Panc1 (cell line): ENCODE data around the gene TIMM9. TPM values are rescaled to one million over a fixed set of nuclear protein-coding genes. Genes with fewer than 3 reads are reported as not detected.

Experiments used
- ATAC-seq: fragments of 200-7000 bp; cut with Tn5 transposase; 2 replicates; pipeline ENCODE4 v1.9.1; 2020; ENCODE audit warnings: mild to moderate bottlenecking, moderate library complexity
- BruUV-seq: library from RNA; stranded (reverse); fragments of 400-500 nt; replicated peaks from 2 replicates; lab custom pipeline; 2021; lab: Mats Ljungman, UMichigan
- CTCF ChIA-PET: fragments of 300-600 bp; sonication (Branson Sonifier 250); formaldehyde crosslinking; loops from one replicate; lab custom pipeline; 2022; ENCODE audit warnings: antibody characterized with exemption; lab: Charles Lee
- POLR2A ChIA-PET: fragments of 300-600 bp; sonication (Branson Sonifier 250); formaldehyde crosslinking; loops from one replicate; lab custom pipeline; 2022; ENCODE audit warnings: antibody characterized with exemption; lab: Charles Lee
- DNase-seq: peaks from one replicate; pipeline ENCODE4 v3.0.0-alpha.2; 2010; ENCODE audit warnings: low read depth, low spot score
- H3K27ac ChIP-seq: 2 replicates; pipeline ENCODE4 v1.5.1; 2011; ENCODE audit warnings: mild to moderate bottlenecking, low read length, inconsistent platforms
- H3K27me3 ChIP-seq: fragments of 200-500 bp; sonication (Bioruptor generic); 2 replicates; pipeline ENCODE4 v1.6.0; 2014; ENCODE audit warnings: low read length, inconsistent platforms; ENCODE audit not compliant: control insufficient read depth, insufficient read depth
- H3K36me3 ChIP-seq: fragments of 200-500 bp; sonication (Bioruptor generic); 2 replicates; pipeline ENCODE4 v1.5.1; 2014; ENCODE audit warnings: inconsistent platforms, mild to moderate bottlenecking, low read length, moderate library complexity; ENCODE audit not compliant: control insufficient read depth, insufficient read depth
- H3K4me1 ChIP-seq: 2 replicates; pipeline ENCODE4 v1.5.1; 2011; ENCODE audit warnings: inconsistent platforms, mild to moderate bottlenecking, low read length, moderate library complexity; ENCODE audit not compliant: control insufficient read depth, insufficient read depth
- H3K4me3 ChIP-seq, 2 experiments: 2 replicates each; pipeline ENCODE4 v1.5.1; 2011 to 2012; ENCODE audit warnings: low read depth in 2 of 2, low read length in 2 of 2, mild to moderate bottlenecking in 2 of 2, inconsistent platforms in 1 of 2, moderate library complexity in 1 of 2
- H3K9me3 ChIP-seq: fragments of 200-500 bp; sonication (Bioruptor generic); 2 replicates; pipeline ENCODE4 v1.5.1; 2014; ENCODE audit warnings: low read depth, mild to moderate bottlenecking, inconsistent platforms, low read length, moderate library complexity; ENCODE audit not compliant: control insufficient read depth, insufficient read depth
- CTCF ChIP-seq: fragments of 450-650 bp; IDR thresholded peaks from 2 replicates; pipeline ENCODE4 v1.5.1; 2017; ENCODE audit warnings: mild to moderate bottlenecking
- POLR2AphosphoS5 ChIP-seq: IDR thresholded peaks from 2 replicates; pipeline ENCODE4 v1.6.1; 2012; ENCODE audit warnings: mild to moderate bottlenecking, low read depth, low read length, moderate library complexity
- REST ChIP-seq, 2 experiments: IDR thresholded peaks; 2 replicates each; pipeline ENCODE4 v1.6.1; 2011 to 2012; ENCODE audit warnings: low read depth in 2 of 2, control low read depth in 1 of 2, low read length in 1 of 2, mild to moderate bottlenecking in 1 of 2, moderate library complexity in 1 of 2; ENCODE audit not compliant: insufficient read depth in 1 of 2
- SIN3A ChIP-seq: IDR thresholded peaks from 2 replicates; pipeline ENCODE4 v1.6.1; 2012; ENCODE audit warnings: low read depth, mild to moderate bottlenecking, low read length, moderate library complexity, borderline replicate concordance; ENCODE audit not compliant: insufficient read depth
- TCF7L2 ChIP-seq: IDR thresholded peaks from 2 replicates; pipeline ENCODE4 v1.6.1; 2011; ENCODE audit warnings: mild to moderate bottlenecking, low read depth, low read length, inconsistent platforms
- in situ Hi-C: cut with HindIII; loops from 2 replicates; pipeline ENCODE4 v1.10.0; 2016; ENCODE audit warnings: low sequenced_read_pairs, low pct_unique_long_range_greater_than_20kb
- intact Hi-C: fragments of 100-400 bp; cut with micrococcal nuclease; formaldehyde crosslinking; loops from one replicate; pipeline ENCODE4 v1.10.0; 2022; ENCODE audit not compliant: unreplicated experiment
- total RNA-seq: library from RNA; stranded (reverse); gene quantifications from one replicate; pipeline ENCODE4 v1.2.1, GENCODE V29; 2021; ENCODE audit not compliant: unreplicated experiment

Gene TIMM9
- total RNA-seq, 1 experiment from 2014 or later: 34.4 TPM

GRCh38 chr14:58469309-58469708 is 42.0 kb upstream of the TIMM9 start:
- ChIA-PET POLR2A (no interaction called here), CTCF (interaction anchor here (0.6 kb wide), 1 partner anchor 40 kb away, joined by 4 read pairs; no protein-coding TSS in a partner anchor)
- in situ Hi-C loops: no loop called here
- Histone ChIP-seq H3K27ac (no peak overlapping the region), H3K27me3 (no peaks in the 10 kb centered on the region), H3K9me3 (no peaks in the 10 kb centered on the region), H3K4me1 (peaks cover 3% of the 10 kb centered on the region), H3K36me3 (peaks cover 4% of the 10 kb centered on the region), H3K4me3 (no peak overlapping the region)
- BruUV-seq: no TSS peak
- DNase-seq: no peak
- intact Hi-C loops: no loop called here
- TF ChIP-seq POLR2AphosphoS5: no peak
- TF ChIP-seq REST (IDR thresholded peaks at IDR 0.05; ENCODE audit: insufficient read depth in 1 of 2, low read depth in 2 of 2, low read length in 1 of 2): 0 out of 4 replicates have a peak, but pooled peaks of 1 of the 2 experiments have one; percentile 21
- ATAC-seq: no peak

GRCh38 chr14:58467575-58467974 is 40.2 kb upstream of the TIMM9 start:
- H3K4me3 ChIP-seq: no peak overlapping the region
- peaks cover 4% of the 10 kb centered on the region for H3K36me3 ChIP-seq
- peaks cover 3% of the 10 kb centered on the region for H3K4me1 ChIP-seq
- no peaks in the 10 kb centered on the region for H3K27me3 ChIP-seq
- in situ Hi-C loops: no loop called here
- ChIA-PET POLR2A (no interaction called here), CTCF (no interaction called here)
- peak; percentile 20; the same call in 1 of the 2 replicates for TF ChIP-seq CTCF
- TF ChIP-seq TCF7L2: no peak
- BruUV-seq: no TSS peak
- no peak for DNase-seq
- no peaks in the 10 kb centered on the region for H3K9me3 ChIP-seq
- intact Hi-C loops: no loop called here
- no peak for ATAC-seq
- no peak overlapping the region for H3K27ac ChIP-seq

- Histone ChIP-seq H3K36me3 (peaks cover 4% of the 10 kb centered on the region), H3K27me3 (no peaks in the 10 kb centered on the region), H3K4me3 (no peak overlapping the region), H3K27ac (no peak overlapping the region), H3K9me3 (no peaks in the 10 kb centered on the region), H3K4me1 (peaks cover 3% of the 10 kb centered on the region)
- no peak for ATAC-seq
- CTCF ChIA-PET: no interaction called here
- POLR2A ChIA-PET: no interaction called here
- BruUV-seq: no TSS peak
- DNase-seq: no peak
- TF ChIP-seq TCF7L2 (no peak), POLR2AphosphoS5 (no peak), CTCF (no peak), REST (IDR thresholded peaks at IDR 0.05; ENCODE audit: insufficient read depth in 1 of 2, low read depth in 2 of 2, low read length in 1 of 2) (no peak), SIN3A (no peak)
- in situ Hi-C loops (no loop called here), intact Hi-C loops (no loop called here)
These were observed 39.1 kb upstream of the TIMM9 start for GRCh38 chr14:58466459-58466858.
